ENCODE data around the gene CARD19. TPM values are rescaled to one million over a fixed set of nuclear protein-coding genes. Genes with fewer than 3 reads are reported as not detected.

CARD19 gene
- total RNA-seq, 4 donors from 2014 or later, result 16.2 to 37.8 (median 29.0) TPM

DNA sequence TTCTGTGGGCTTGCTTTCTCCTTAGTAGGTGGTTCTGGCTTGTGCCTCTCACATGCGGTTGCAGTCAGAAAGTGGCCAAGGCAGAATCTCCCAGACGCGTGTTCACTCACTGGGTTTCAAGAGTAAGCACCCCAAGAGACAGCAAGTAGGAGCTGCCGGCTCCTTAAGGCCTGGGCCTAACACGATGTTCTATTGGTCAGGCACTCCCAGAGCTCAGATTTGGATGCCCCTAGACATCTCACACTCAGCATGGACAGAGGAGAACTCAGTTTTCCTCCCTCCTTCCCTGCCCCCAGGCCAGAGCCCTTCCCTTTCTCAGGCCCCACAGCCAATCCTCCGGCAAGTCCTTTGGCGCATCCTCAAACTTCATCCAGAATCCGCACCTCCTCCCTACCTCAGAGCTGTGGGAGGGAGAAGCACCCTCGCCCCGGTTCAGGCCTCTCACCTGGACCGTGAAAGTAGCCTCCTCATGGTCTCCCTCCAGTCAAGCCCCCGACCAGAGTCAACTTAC lies 6.5 kb upstream of the CARD19 start:
- TF ChIP-seq, protein P1, sequence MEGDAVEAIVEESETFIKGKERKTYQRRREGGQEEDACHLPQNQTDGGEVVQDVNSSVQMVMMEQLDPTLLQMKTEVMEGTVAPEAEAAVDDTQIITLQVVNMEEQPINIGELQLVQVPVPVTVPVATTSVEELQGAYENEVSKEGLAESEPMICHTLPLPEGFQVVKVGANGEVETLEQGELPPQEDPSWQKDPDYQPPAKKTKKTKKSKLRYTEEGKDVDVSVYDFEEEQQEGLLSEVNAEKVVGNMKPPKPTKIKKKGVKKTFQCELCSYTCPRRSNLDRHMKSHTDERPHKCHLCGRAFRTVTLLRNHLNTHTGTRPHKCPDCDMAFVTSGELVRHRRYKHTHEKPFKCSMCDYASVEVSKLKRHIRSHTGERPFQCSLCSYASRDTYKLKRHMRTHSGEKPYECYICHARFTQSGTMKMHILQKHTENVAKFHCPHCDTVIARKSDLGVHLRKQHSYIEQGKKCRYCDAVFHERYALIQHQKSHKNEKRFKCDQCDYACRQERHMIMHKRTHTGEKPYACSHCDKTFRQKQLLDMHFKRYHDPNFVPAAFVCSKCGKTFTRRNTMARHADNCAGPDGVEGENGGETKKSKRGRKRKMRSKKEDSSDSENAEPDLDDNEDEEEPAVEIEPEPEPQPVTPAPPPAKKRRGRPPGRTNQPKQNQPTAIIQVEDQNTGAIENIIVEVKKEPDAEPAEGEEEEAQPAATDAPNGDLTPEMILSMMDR (IDR thresholded peaks at IDR 0.05), result no peak
- TF ChIP-seq POLR2A (IDR thresholded peaks at IDR 0.05), result no peak
- Histone ChIP-seq H3K27ac (no peak overlapping the region), H3K4me3 (no peak overlapping the region), H3K27me3 (no peaks in the 10 kb centered on the region), H3K9me3 (peaks cover 0 to 23% (median 10%) of the 10 kb centered on the region in 3 donors), H3K4me1 (peaks cover 4 to 19% (median 10%) of the 10 kb centered on the region in 3 donors), H3K36me3 (no peaks in the 10 kb centered on the region)
- intact Hi-C loops (cut with DNase I), result no loop called here
- WGBS, 2 donors, result 86 to 94% methylated on average over 7 to 12 of the region's 12 CpGs
- no peak for DNase-seq

DNA sequence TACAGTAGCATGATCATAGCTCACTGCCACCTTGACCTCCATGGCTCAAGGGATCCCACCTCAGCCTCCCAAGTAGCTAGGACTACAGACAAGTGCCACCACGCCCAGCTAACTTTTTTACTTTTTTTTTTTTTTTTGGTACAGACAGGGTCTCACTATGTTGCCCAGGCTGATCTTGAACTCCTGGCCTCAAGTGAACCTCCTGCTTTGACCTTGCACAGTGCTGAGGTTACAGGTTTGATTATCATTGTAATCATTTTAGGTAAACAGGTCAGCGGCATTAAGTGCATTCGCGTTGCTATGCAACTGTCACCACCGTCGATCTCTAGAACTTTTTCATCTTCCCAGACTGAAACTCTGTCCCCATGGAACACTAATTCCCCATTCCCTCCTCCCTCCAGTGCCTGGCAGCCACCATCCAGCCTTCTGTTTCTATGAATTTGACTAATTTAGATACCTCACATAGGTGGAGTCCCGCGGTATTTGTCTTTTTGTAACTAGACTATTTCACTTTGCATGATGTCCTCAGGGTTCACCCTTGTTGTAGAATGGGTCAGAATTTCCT lies 5.8 kb upstream of the CARD19 start:
- Histone ChIP-seq H3K36me3 (no peaks in the 10 kb centered on the region), H3K4me3 (no peak overlapping the region), H3K27me3 (no peaks in the 10 kb centered on the region), H3K27ac (no peak overlapping the region), H3K9me3 (peaks cover 0 to 23% (median 10%) of the 10 kb centered on the region in 3 donors), H3K4me1 (peaks cover 4 to 25% (median 10%) of the 10 kb centered on the region in 3 donors)
- 82 to 88% methylated on average over 8 of the region's 8 CpGs for WGBS, 2 donors
- intact Hi-C loops (cut with DNase I), result no loop called here
- DNase-seq, result no peak
- TF ChIP-seq POLR2A (IDR thresholded peaks at IDR 0.05), result no peak

DNA sequence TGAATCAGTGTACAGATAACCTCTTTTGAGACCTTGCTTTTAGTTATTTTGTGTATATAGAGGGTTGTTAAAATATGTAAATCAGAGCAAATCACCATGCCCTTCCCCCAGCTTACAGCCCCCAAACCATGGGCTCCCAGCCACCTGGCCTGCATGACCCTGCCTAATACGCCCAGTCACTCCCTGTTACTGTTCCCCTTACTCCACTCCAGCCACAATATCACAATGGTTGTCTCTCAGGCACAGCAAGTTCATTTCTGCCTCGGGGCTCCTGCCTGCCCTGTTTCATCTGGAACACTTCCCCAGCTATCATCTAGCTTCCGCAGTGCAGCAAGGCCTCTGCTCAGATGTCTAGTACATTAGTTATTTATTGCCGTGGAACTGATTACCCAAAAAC lies 5.0 kb upstream of the CARD19 start:
- peaks cover 0 to 19% (median 10%) of the 10 kb centered on the region in 3 donors for H3K9me3 ChIP-seq
- no peak overlapping the region for H3K27ac ChIP-seq
- no peaks in the 10 kb centered on the region for H3K36me3 ChIP-seq
- no peak overlapping the region for H3K4me3 ChIP-seq
- no peak for DNase-seq
- 82 to 83% methylated on average over 4 of the region's 4 CpGs for WGBS, 2 donors
- TF ChIP-seq, protein P1 (IDR thresholded peaks at IDR 0.05), result no peak
- TF ChIP-seq POLR2A (IDR thresholded peaks at IDR 0.05), result no peak
- peaks cover 4 to 27% (median 10%) of the 10 kb centered on the region in 3 donors for H3K4me1 ChIP-seq
- H3K27me3 ChIP-seq, result no peaks in the 10 kb centered on the region
- intact Hi-C loops (cut with DNase I), result no loop called here

DNA sequence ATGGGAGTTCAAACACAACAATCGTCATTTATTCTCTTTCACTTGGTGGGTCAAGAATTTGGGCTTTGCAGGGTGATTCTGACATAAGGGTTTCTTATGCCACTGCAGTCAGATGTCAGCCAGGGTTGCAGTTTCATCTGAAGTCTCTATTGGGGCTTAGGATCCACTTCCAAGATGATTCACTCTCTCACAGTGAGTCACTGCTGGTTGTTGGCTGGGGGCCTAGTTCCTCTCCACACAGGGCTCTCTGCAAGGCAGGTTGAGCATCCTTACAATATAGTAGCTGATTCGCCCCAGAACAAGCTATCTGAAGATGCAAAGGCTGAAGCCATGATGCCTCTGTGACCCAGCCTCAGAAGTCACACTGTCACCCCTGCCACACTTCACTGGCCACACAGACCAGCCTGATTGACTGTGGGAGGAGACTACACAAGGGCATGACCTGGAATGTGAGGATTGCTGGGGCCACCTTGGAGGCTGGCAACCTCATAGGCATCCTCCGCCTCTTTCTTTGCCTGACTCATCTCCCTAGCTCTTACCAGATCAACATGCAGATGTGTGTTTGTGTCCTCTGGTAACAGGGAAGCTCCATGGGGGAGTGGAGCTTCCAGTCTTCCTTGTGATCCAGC lies 4.5 kb upstream of the CARD19 start:
- peaks cover 4 to 28% (median 10%) of the 10 kb centered on the region in 3 donors for H3K4me1 ChIP-seq
- H3K9me3 ChIP-seq, result peaks cover 0 to 19% (median 10%) of the 10 kb centered on the region in 3 donors
- no peak overlapping the region for H3K4me3 ChIP-seq
- TF ChIP-seq POLR2A (IDR thresholded peaks at IDR 0.05), result no peak
- TF ChIP-seq, protein P1 (IDR thresholded peaks at IDR 0.05), result no peak
- intact Hi-C loops (cut with DNase I), result no loop called here
- no peak for DNase-seq
- 60 to 65% methylated on average over 2 to 3 of the region's 3 CpGs for WGBS, 2 donors
- no peaks in the 10 kb centered on the region for H3K36me3 ChIP-seq
- H3K27ac ChIP-seq, result no peak overlapping the region
- H3K27me3 ChIP-seq, result no peaks in the 10 kb centered on the region

DNA sequence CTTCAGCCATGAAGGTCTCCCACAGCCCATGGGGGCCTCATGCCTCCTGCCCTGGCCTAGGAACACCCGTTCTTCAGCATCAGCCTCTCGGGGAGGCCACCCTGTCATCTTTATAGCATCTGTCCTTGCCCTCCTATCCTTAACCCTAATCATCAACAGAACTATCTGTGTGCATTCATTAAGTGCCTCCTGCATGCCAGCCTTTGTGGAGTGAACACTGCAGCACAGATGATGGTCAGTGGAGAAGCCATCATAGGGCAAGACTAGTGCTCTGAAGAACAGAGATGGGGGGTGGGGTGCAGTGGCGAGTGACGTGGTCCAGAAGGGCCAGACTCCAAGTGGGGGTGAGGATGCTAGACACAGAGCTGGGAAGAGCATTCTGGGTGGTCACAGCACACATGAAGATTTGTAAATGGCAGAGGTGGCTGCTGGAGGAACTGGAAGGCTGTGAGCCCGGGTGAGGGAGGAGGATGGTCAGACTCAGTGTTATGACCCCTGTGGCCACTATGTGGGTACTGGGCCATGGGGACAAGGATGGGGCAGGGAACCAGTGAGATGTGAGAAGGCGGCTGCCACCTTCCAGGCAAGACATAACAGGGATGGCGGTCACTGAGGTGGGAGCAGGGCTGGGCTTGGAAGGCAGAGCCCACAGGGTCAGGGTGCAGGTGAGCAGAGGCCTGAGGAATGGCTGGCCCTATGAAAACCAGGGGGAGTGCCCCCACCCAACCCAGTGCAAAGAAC lies 3.6 kb upstream of the CARD19 start:
- intact Hi-C loops (cut with DNase I), result no loop called here
- TF ChIP-seq, protein P1 (IDR thresholded peaks at IDR 0.05), result no peak
- TF ChIP-seq POLR2A (IDR thresholded peaks at IDR 0.05), result no peak
- Histone ChIP-seq H3K27me3 (no peaks in the 10 kb centered on the region), H3K4me3 (no peak overlapping the region), H3K4me1 (peaks cover 12 to 37% (median 17%) of the 10 kb centered on the region in 3 donors), H3K36me3 (no peaks in the 10 kb centered on the region), H3K27ac (peak overlapping the region in 2 of 4 donors; percentile 98 to 99), H3K9me3 (peaks cover 0 to 19% (median 10%) of the 10 kb centered on the region in 3 donors)
- 77 to 83% methylated on average over 6 to 7 of the region's 7 CpGs for WGBS, 2 donors
- DNase-seq, result no peak
